ENCODE measurements around the gene ELL. TPM values are rescaled to one million over a fixed set of nuclear protein-coding genes. Genes with fewer than 3 reads are reported as not detected.

The ELL gene
- total and polyA plus RNA-seq, 8 donors: 4.1 to 88.7 (median 11.2) TPM

GRCh38 chr19:18562086-18562485, 40.2 kb upstream of the ELL start:
- Histone ChIP-seq H3K4me1 (peaks cover 12 to 32% (median 17%) of the 10 kb centered on the region in 4 donors), H3K27ac (peak overlapping the region; percentile 36 to 81 (median 63)), H3K27me3 (no peaks in the 10 kb centered on the region), H3K36me3 (peaks cover 34 to 62% (median 55%) of the 10 kb centered on the region in 4 donors), H3K9me3 (no peaks in the 10 kb centered on the region), H3K4me3 (no peak overlapping the region)
- no peak for DNase-seq
- intact Hi-C loops (cut with DNase I; ENCODE audit: low total_unique reads): loop anchor here (10.0 kb wide), 1 partner anchor 97 kb away; no protein-coding TSS in a partner anchor
- TF ChIP-seq EP300 (IDR thresholded peaks at IDR 0.05) (no peak), POLR2AphosphoS5 (IDR thresholded peaks at IDR 0.05) (no peak), POLR2A (IDR thresholded peaks at IDR 0.05) (no peak), CTCF (IDR thresholded peaks at IDR 0.05) (no peak)
- 62 to 70% (median 66%) methylated on average over 14 of the region's 14 CpGs for WGBS, 5 donors

- Histone ChIP-seq H3K9me3 (no peaks in the 10 kb centered on the region), H3K4me1 (peaks cover 12 to 35% (median 17%) of the 10 kb centered on the region in 4 donors), H3K4me3 (no peak overlapping the region), H3K27ac (peak overlapping the region in 2 of 5 donors; percentile 7 to 99), H3K27me3 (no peaks in the 10 kb centered on the region), H3K36me3 (peaks cover 10 to 38% (median 31%) of the 10 kb centered on the region in 4 donors)
- no peak for DNase-seq
- TF ChIP-seq POLR2A (IDR thresholded peaks at IDR 0.05) (no peak), CTCF (IDR thresholded peaks at IDR 0.05) (no peak), EP300 (IDR thresholded peaks at IDR 0.05) (no peak), POLR2AphosphoS5 (IDR thresholded peaks at IDR 0.05) (no peak)
- 49 to 73% (median 59%) methylated on average over 5 of the region's 5 CpGs for WGBS, 5 donors
- intact Hi-C loops (cut with DNase I; ENCODE audit: low total_unique reads): loop anchor here (10.0 kb wide), 1 partner anchor 95 kb away; no protein-coding TSS in a partner anchor
Observed at GRCh38 chr19:18559685-18560084, 37.8 kb upstream of the ELL start.

GRCh38 chr19:18558604-18559003, 36.7 kb upstream of the ELL start:
- H3K27me3 ChIP-seq: no peaks in the 10 kb centered on the region
- DNase-seq: no peak
- intact Hi-C loops (cut with DNase I; ENCODE audit: low total_unique reads): no loop called here
- H3K9me3 ChIP-seq: no peaks in the 10 kb centered on the region
- peaks cover 6 to 27% (median 20%) of the 10 kb centered on the region in 4 donors for H3K36me3 ChIP-seq
- H3K27ac ChIP-seq: peak overlapping the region; percentile 91 to 99 (median 98)
- WGBS, 5 donors: 41 to 49% (median 48%) methylated on average over 3 of the region's 3 CpGs
- peaks cover 12 to 35% (median 17%) of the 10 kb centered on the region in 4 donors for H3K4me1 ChIP-seq
- TF ChIP-seq POLR2A (IDR thresholded peaks at IDR 0.05) (no peak), CTCF (IDR thresholded peaks at IDR 0.05) (no peak), POLR2AphosphoS5 (IDR thresholded peaks at IDR 0.05) (no peak), EP300 (IDR thresholded peaks at IDR 0.05) (no peak)
- peak overlapping the region; percentile 60 to 90 (median 83) for H3K4me3 ChIP-seq

- peaks cover 6 to 23% (median 16%) of the 10 kb centered on the region in 4 donors for H3K36me3 ChIP-seq
- peaks cover 12 to 35% (median 17%) of the 10 kb centered on the region in 4 donors for H3K4me1 ChIP-seq
- no peaks in the 10 kb centered on the region for H3K27me3 ChIP-seq
- no peak for DNase-seq
- intact Hi-C loops (cut with DNase I; ENCODE audit: low total_unique reads): no loop called here
- TF ChIP-seq POLR2A (IDR thresholded peaks at IDR 0.05) (no peak), POLR2AphosphoS5 (IDR thresholded peaks at IDR 0.05) (no peak), CTCF (IDR thresholded peaks at IDR 0.05) (no peak), EP300 (IDR thresholded peaks at IDR 0.05) (no peak)
- no peaks in the 10 kb centered on the region for H3K9me3 ChIP-seq
- H3K27ac ChIP-seq: peak overlapping the region; percentile 91 to 99 (median 98)
- H3K4me3 ChIP-seq: peak overlapping the region; percentile 60 to 90 (median 83)
- WGBS, 5 donors: 2 to 5% (median 4%) methylated on average over 10 to 11 of the region's 11 CpGs
Observed at GRCh38 chr19:18558202-18558555, 36.3 kb upstream of the ELL start.
